Astrocyte of the cerebellum (primary cell): ENCODE measurements around the gene DYDC1.
"Not testable (repeated sequence)": the region's sequence is repeated elsewhere in the genome, so short reads cannot be mapped to it uniquely, and the experiment has no call there.

Experiments
- DNase-seq: peaks from one replicate; pipeline ENCODE4 v3.0.0-alpha.2; 2011; ENCODE audit warnings: low read depth
- H3K4me3 ChIP-seq: 2 replicates; pipeline ENCODE4 v1.5.1; 2011; ENCODE audit warnings: mild to moderate bottlenecking, low read depth, low read length, moderate library complexity
- CTCF ChIP-seq: IDR thresholded peaks from 2 replicates; pipeline ENCODE4 v1.5.1; 2012; ENCODE audit warnings: low read length, low read depth, moderate library complexity, mild to moderate bottlenecking; ENCODE audit errors: missing control alignments
- in situ Hi-C: cut with HindIII; loops from 2 replicates; pipeline ENCODE4 v1.10.0; 2017; ENCODE audit warnings: low sequenced_read_pairs

DYDC1 gene

GRCh38 chr10:80373502-80373901 lies 16.9 kb upstream of the DYDC1 start:
- DNase-seq = no peak
- no peak for TF ChIP-seq CTCF
- in situ Hi-C loops = no loop called here
- H3K4me3 ChIP-seq = no peak overlapping the region

GRCh38 chr10:80372675-80373074 lies 16.1 kb upstream of the DYDC1 start:
- no peak overlapping the region for H3K4me3 ChIP-seq
- in situ Hi-C loops = no loop called here
- DNase-seq = no peak
- no peak for TF ChIP-seq CTCF

- H3K4me3 ChIP-seq = no peak overlapping the region
- in situ Hi-C loops = no loop called here
- DNase-seq = no peak
- TF ChIP-seq CTCF = no peak
Measured at GRCh38 chr10:80371467-80371866, 14.9 kb upstream of the DYDC1 start.

- no peak for TF ChIP-seq CTCF
- in situ Hi-C loops = no loop called here
- DNase-seq = no peak
- H3K4me3 ChIP-seq = no peak overlapping the region
Measured at GRCh38 chr10:80365510-80365909, 9.0 kb upstream of the DYDC1 start.

GRCh38 chr10:80359644-80360043 lies 3.1 kb upstream of the DYDC1 start:
- DNase-seq = no peak
- TF ChIP-seq CTCF = no peak
- no peak overlapping the region for H3K4me3 ChIP-seq
- in situ Hi-C loops = no loop called here

- in situ Hi-C loops, H3K4me3 ChIP-seq, DNase-seq: not testable (repeated sequence)
Measured at GRCh38 chr10:80358925-80359324, 2.4 kb upstream of the DYDC1 start.

GRCh38 chr10:80357851-80358125 lies 1.2 kb upstream of the DYDC1 start:
- no peak for TF ChIP-seq CTCF
- in situ Hi-C loops = no loop called here

More at GRCh38 chr10:80357851-80358125, 1.2 kb upstream of the DYDC1 start:
- no peak for DNase-seq
- H3K4me3 ChIP-seq = no peak overlapping the region
